HCT116 (cell line): Measurements from ENCODE around the gene EXOC4.

Experiments used
- ATF3 ChIP-seq: IDR thresholded peaks from 2 replicates; pipeline ENCODE4 v1.6.1; 2012
- CBX3 ChIP-seq: IDR thresholded peaks from 2 replicates; pipeline ENCODE4 v1.6.1; 2012; ENCODE audit warnings: low read depth
- CEBPB ChIP-seq: IDR thresholded peaks from 2 replicates; pipeline ENCODE4 v1.6.1; 2012; ENCODE audit warnings: low read depth
- CTCF ChIP-seq, 3 experiments: fragments of 200-600 bp in 1 of 3; sonication (generic) in 1 of 3; IDR thresholded peaks in 2 of 3; conservative IDR thresholded peaks in 1 of 3; 2 replicates each; pipeline ENCODE4 v1.5.1; 2012 to 2017; ENCODE audit warnings: low read depth in 2 of 3, low read length in 2 of 3, antibody characterized with exemption in 1 of 3, borderline replicate concordance in 1 of 3, control low read depth in 1 of 3, mild to moderate bottlenecking in 1 of 3, mixed read lengths in 1 of 3, mixed run types in 1 of 3, moderate library complexity in 1 of 3; ENCODE audit not compliant: insufficient read depth in 1 of 3
- EZH2 ChIP-seq: fragments of 200-600 bp; sonication (generic); IDR thresholded peaks from 2 replicates; pipeline ENCODE4 v1.6.1; 2017; ENCODE audit warnings: antibody characterized with exemption, mixed run types
- POLR2A ChIP-seq: IDR thresholded peaks from 2 replicates; pipeline ENCODE4 v1.7.0; 2011; ENCODE audit warnings: borderline replicate concordance; ENCODE audit not compliant: insufficient read depth, insufficient read length; ENCODE audit errors: extremely low read depth
- POLR2AphosphoS5 ChIP-seq: IDR thresholded peaks from 2 replicates; pipeline ENCODE4 v1.6.1; 2011; ENCODE audit warnings: mild to moderate bottlenecking, low read depth, low read length, moderate library complexity
- RAD21 ChIP-seq: IDR thresholded peaks from 2 replicates; pipeline ENCODE4 v1.6.1; 2012; ENCODE audit warnings: low read depth, mild to moderate bottlenecking
- REST ChIP-seq: IDR thresholded peaks from 2 replicates; pipeline ENCODE4 v1.6.1; 2012; ENCODE audit warnings: low read depth
- TCF7L2 ChIP-seq: IDR thresholded peaks from 2 replicates; pipeline ENCODE4 v1.7.0; 2011; ENCODE audit warnings: borderline replicate concordance, inconsistent platforms; ENCODE audit not compliant: insufficient read depth, insufficient read length; ENCODE audit errors: extremely low read depth
- YY1 ChIP-seq: IDR thresholded peaks from 2 replicates; pipeline ENCODE4 v1.6.1; 2011; ENCODE audit warnings: low read length, low read depth, moderate library complexity, mild to moderate bottlenecking; ENCODE audit not compliant: insufficient replicate concordance; ENCODE audit errors: extremely low read depth

- TF ChIP-seq CTCF (IDR thresholded peaks at IDR 0.05 in 2 of 3, conservative IDR thresholded peaks at IDR 0.05 in 1 of 3; ENCODE audit: borderline replicate concordance in 1 of 3, insufficient read depth in 1 of 3, low read depth in 2 of 3, low read length in 2 of 3), result no peak
- TF ChIP-seq CEBPB, result no peak
- no peak for TF ChIP-seq RAD21
- no peak for TF ChIP-seq CBX3
- TF ChIP-seq POLR2AphosphoS5, result no peak
- no peak for TF ChIP-seq POLR2A
- no peak for TF ChIP-seq REST
- no peak for TF ChIP-seq EZH2
- no peak for TF ChIP-seq ATF3
- no peak for TF ChIP-seq TCF7L2
- no peak for TF ChIP-seq YY1
Measured at GRCh38 chr7:133958822-133959221, 705.9 kb downstream of the EXOC4 start.
